HCT116 (cell line): ENCODE measurements around the gene C1QTNF4. TPM values are rescaled to one million over a fixed set of nuclear protein-coding genes. Genes with fewer than 3 reads are reported as not detected.

Experiments
- total RNA-seq: library from RNA; stranded (reverse); gene quantifications from one replicate; pipeline ENCODE4 v1.2.1, GENCODE V29; 2021; ENCODE audit not compliant: unreplicated experiment

Gene C1QTNF4
- total RNA-seq, 1 experiment from 2014 or later = 0.34 TPM

Other genes starting within 250 kb of the C1QTNF4 start
- gene MYBPC3, start 241.7 kb downstream of the C1QTNF4 start, total RNA-seq = 0.25 TPM
- 0.32 TPM for gene SPI1, start 215.9 kb downstream of the C1QTNF4 start, total RNA-seq
- gene SLC39A13, start 185.8 kb downstream of the C1QTNF4 start, total RNA-seq = 23.9 TPM
- 155 TPM for gene PSMC3, start 168.0 kb downstream of the C1QTNF4 start, total RNA-seq
- 0.57 TPM for gene RAPSN, start 145.3 kb downstream of the C1QTNF4 start, total RNA-seq
- 133 TPM for gene CELF1, start 41.3 kb downstream of the C1QTNF4 start, total RNA-seq
- 71.6 TPM for gene PTPMT1, start 28.8 kb downstream of the C1QTNF4 start, total RNA-seq
- gene KBTBD4, start 15.4 kb downstream of the C1QTNF4 start, total RNA-seq = 13.2 TPM
- 134 TPM for gene NDUFS3, start 15.3 kb downstream of the C1QTNF4 start, total RNA-seq
- not detected for gene FAM180B, start 7.7 kb downstream of the C1QTNF4 start, total RNA-seq
- 138 TPM for gene MTCH2, start 48.1 kb upstream of the C1QTNF4 start, total RNA-seq
- gene AGBL2, start 121.0 kb upstream of the C1QTNF4 start, total RNA-seq = not detected
- 88.2 TPM for gene FNBP4, start 172.9 kb upstream of the C1QTNF4 start, total RNA-seq